ENCODE data around the gene GNA15. TPM values are rescaled to one million over a fixed set of nuclear protein-coding genes. Genes with fewer than 3 reads are reported as not detected.

Gene GNA15
- total RNA-seq, 1 donor from 2014 or later: 20.5 TPM

GRCh38 chr19:3208317-3209207, 72.7 kb downstream of the GNA15 start:
- DNase-seq (ENCODE audit: low spot score): no peak

GRCh38 chr19:3210347-3211017, 74.6 kb downstream of the GNA15 start:
- no peak for DNase-seq (ENCODE audit: low spot score)

DNA sequence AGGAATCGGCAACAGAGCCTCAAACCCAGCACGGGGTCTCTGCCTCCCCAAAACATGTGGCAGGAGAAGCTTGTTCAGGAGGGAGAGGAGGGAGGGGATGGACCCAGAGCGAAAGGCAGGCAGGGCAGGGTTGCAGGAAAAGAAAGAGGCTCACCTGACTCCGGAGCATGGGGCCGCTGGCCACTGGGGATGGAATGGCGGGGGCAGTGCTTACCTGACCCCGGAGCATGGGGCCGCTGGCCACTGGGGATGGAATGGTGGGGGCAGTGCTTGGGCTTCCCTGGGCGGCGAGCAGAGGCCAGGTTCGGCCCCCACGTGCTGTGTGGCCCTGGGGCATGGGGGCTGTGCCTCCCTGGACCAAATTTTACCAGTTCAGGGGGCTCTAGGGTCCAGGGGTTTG, 75.4 kb downstream of the GNA15 start:
- no peak for DNase-seq (ENCODE audit: low spot score)

DNA sequence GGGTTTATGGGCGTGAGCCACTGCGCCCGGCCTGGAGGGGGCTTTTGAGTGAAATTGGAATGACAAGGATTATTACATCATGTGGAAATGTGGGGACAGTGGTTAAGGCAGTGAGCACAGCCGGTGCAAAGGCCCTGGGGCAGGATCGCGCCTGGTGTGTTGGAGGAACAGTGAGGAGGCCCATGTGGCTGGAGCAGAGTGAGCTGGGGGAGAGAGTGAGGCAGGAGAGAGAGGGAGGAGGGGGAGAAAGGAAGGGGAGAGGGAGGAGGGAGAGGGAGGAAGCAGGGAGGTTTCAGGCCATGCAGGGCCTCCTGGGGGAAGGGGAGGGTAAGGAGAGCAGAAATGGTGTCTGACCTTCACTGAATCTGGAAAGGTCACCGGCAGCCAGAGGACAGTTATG, 77.3 kb downstream of the GNA15 start:
- DNase-seq (ENCODE audit: low spot score): no peak

Other genes starting within 250 kb of the GNA15 start
- 2.6 TPM for gene ZNF57, start 235.1 kb upstream of the GNA15 start, total RNA-seq (ENCODE audit: insufficient read depth, low replicate concordance)
- 3.4 TPM for gene ZNF77, start 191.1 kb upstream of the GNA15 start, total RNA-seq (ENCODE audit: insufficient read depth, low replicate concordance)
- gene TLE6, start 158.5 kb upstream of the GNA15 start, total RNA-seq (ENCODE audit: insufficient read depth, low replicate concordance): 7.5 TPM
- gene TLE2, start 106.8 kb upstream of the GNA15 start, total RNA-seq (ENCODE audit: insufficient read depth, low replicate concordance): 12.3 TPM
- gene TLE5, start 73.5 kb upstream of the GNA15 start, total RNA-seq (ENCODE audit: insufficient read depth, low replicate concordance): 41.4 TPM
- gene GNA11, start 41.7 kb upstream of the GNA15 start, total RNA-seq (ENCODE audit: insufficient read depth, low replicate concordance): 40.4 TPM
- 1.7 TPM for gene S1PR4, start 42.7 kb downstream of the GNA15 start, total RNA-seq (ENCODE audit: insufficient read depth, low replicate concordance)
- 9.4 TPM for gene NCLN, start 49.9 kb downstream of the GNA15 start, total RNA-seq (ENCODE audit: insufficient read depth, low replicate concordance)
- gene CELF5, start 88.6 kb downstream of the GNA15 start, total RNA-seq (ENCODE audit: insufficient read depth, low replicate concordance): 1.7 TPM
- 37.3 TPM for gene NFIC, start 230.6 kb downstream of the GNA15 start, total RNA-seq (ENCODE audit: insufficient read depth, low replicate concordance)

Data from umbilical cord (tissue), 2 donors.